A549 (cell line): ENCODE measurements around the gene DGCR2. TPM values are rescaled to one million over a fixed set of nuclear protein-coding genes. Genes with fewer than 3 reads are reported as not detected.

Experiments
- ATAC-seq, 2 experiments: fragments of 200-7000 bp in 1 of 2; fragments of >200 bp in 1 of 2; cut with Nextera tagmentation in 1 of 2; cut with Tn5 transposase in 1 of 2; 3 replicates each; pipeline versions ENCODE4 v1.8.0 to v1.9.1; 2018 to 2020; ENCODE audit warnings: mild to moderate bottlenecking in 1 of 2, moderate library complexity in 1 of 2
- CTCF ChIA-PET: fragments of 300-600 bp; sonication (Branson Sonifier 250); formaldehyde crosslinking; extraction: SDS; loops from one replicate; lab custom pipeline; 2021; ENCODE audit warnings: antibody characterized with exemption, inconsistent platforms; lab: Yijun Ruan, JAX
- POLR2A ChIA-PET: fragments of 350-600 bp; formaldehyde crosslinking; extraction: SDS; loops from one replicate; lab custom pipeline; 2021; ENCODE audit warnings: antibody characterized with exemption, inconsistent platforms; lab: Yijun Ruan, JAX
- DNase-seq, 2 experiments: peaks; one replicate each; pipeline versions ENCODE4 v3.0.0 to v3.0.0-alpha.2; 2011 to 2016; ENCODE audit warnings: low read depth in 1 of 2, low spot score in 1 of 2
- FAIRE-seq: peaks from 2 replicates; lab custom pipeline; 2011; peaks lifted over from hg19 to GRCh38; lab: Jason Lieb, UNC
- H3K27ac ChIP-seq, 2 experiments: fragments of >200 bp; sonication (Bioruptor Twin); formaldehyde crosslinking; 3 replicates each; pipeline ENCODE4 v1.5.1; 2016 to 2017
- H3K4me1 ChIP-seq: fragments of >200 bp; sonication (Bioruptor Twin); formaldehyde crosslinking; 3 replicates; pipeline ENCODE4 v1.6.1; 2016
- H3K4me2 ChIP-seq: fragments of >200 bp; sonication (Bioruptor Twin); formaldehyde crosslinking; 3 replicates; pipeline ENCODE4 v1.6.1; 2016
- H3K4me3 ChIP-seq: fragments of >200 bp; sonication (Bioruptor Twin); formaldehyde crosslinking; 3 replicates; pipeline ENCODE4 v1.5.1; 2016
- H3K9me3 ChIP-seq: fragments of >200 bp; sonication (Bioruptor Twin); formaldehyde crosslinking; 3 replicates; pipeline ENCODE4 v1.6.1; 2016
- BHLHE40 ChIP-seq: IDR thresholded peaks from 2 replicates; pipeline ENCODE4 v1.6.1; 2012; ENCODE audit warnings: low read depth, low read length, inconsistent platforms
- CBX8 ChIP-seq: fragments of 200-600 bp; sonication (generic); IDR thresholded peaks from 2 replicates; pipeline ENCODE4 v1.6.1; 2016
- EHF ChIP-seq: fragments of 250-450 bp; sonication (Bioruptor Pico); IDR thresholded peaks from 2 replicates; pipeline ENCODE4 v1.5.0; 2020; ENCODE audit warnings: mild to moderate bottlenecking
- EHMT2 ChIP-seq: fragments of 200-600 bp; sonication (generic); IDR thresholded peaks from 2 replicates; pipeline ENCODE4 v1.6.1; 2016; ENCODE audit warnings: antibody characterized with exemption, low read depth, mild to moderate bottlenecking, moderate library complexity
- FOSL2 ChIP-seq, 2 experiments: fragments of 450-650 bp in 1 of 2; fragments of >200 bp in 1 of 2; sonication (Bioruptor Twin) in 1 of 2; formaldehyde crosslinking; IDR thresholded peaks; 2 replicates each; pipeline versions ENCODE4 v1.5.0 to v1.6.1; 2016 to 2020; ENCODE audit warnings: mild to moderate bottlenecking in 1 of 2, moderate library complexity in 1 of 2
- FOXS1 ChIP-seq: fragments of 250-450 bp; sonication (Bioruptor Pico); IDR thresholded peaks from 2 replicates; pipeline ENCODE4 v1.5.0; 2020; ENCODE audit warnings: mild to moderate bottlenecking, moderate library complexity
- HOXA7 ChIP-seq: fragments of 250-450 bp; sonication (Bioruptor Pico); IDR thresholded peaks from 2 replicates; pipeline ENCODE4 v1.5.0; 2020; ENCODE audit warnings: mild to moderate bottlenecking, moderate library complexity
- HOXB5 ChIP-seq: fragments of 250-450 bp; sonication (Bioruptor Pico); IDR thresholded peaks from 2 replicates; pipeline ENCODE4 v1.5.0; 2020; ENCODE audit warnings: mild to moderate bottlenecking, moderate library complexity
- JUNB ChIP-seq: fragments of >200 bp; sonication (Bioruptor Twin); formaldehyde crosslinking; IDR thresholded peaks from 2 replicates; pipeline ENCODE4 v1.6.1; 2016
- KDM5A ChIP-seq: fragments of 200-600 bp; sonication (generic); IDR thresholded peaks from 2 replicates; pipeline ENCODE4 v1.6.1; 2016; ENCODE audit warnings: antibody characterized with exemption, mild to moderate bottlenecking
- MYC ChIP-seq: IDR thresholded peaks from 2 replicates; pipeline ENCODE4 v1.6.1; 2012; ENCODE audit warnings: mild to moderate bottlenecking, inconsistent platforms, low read length, improper control_type of control experiment, borderline replicate concordance
- TFCP2L1 ChIP-seq: fragments of 250-450 bp; sonication (Bioruptor Pico); IDR thresholded peaks from 2 replicates; pipeline ENCODE4 v1.5.0; 2021; ENCODE audit warnings: mild to moderate bottlenecking
- TP53 ChIP-seq: fragments of 250-450 bp; sonication (Bioruptor Pico); IDR thresholded peaks from 2 replicates; pipeline ENCODE4 v1.5.0; 2021; ENCODE audit warnings: mild to moderate bottlenecking, moderate library complexity
- ZSCAN20 ChIP-seq: fragments of 250-450 bp; sonication (Bioruptor Pico); IDR thresholded peaks from 2 replicates; pipeline ENCODE4 v1.8.0; 2022; ENCODE audit warnings: mild to moderate bottlenecking, moderate library complexity
- WGBS: methylation state at CpG from one replicate; pipeline ENCODE4 v1.1.6; 2017; ENCODE audit errors: missing lambda C conversion rate; 5-methylcytosine and 5-hydroxymethylcytosine counted together
- polyA plus RNA-seq, 4 experiments: library from polyadenylated mRNA; depleted of rRNA in 3 of 4; stranded (reverse); fragments of >200 nt; fragmentation: RNase III in 1 of 4; extraction: RNeasy Plus Mini Kit Qiagen cat#74134 plus additional on column Dnase treatment in 1 of 4; gene quantifications; 2 replicates in 3 of 4; 3 replicates in 1 of 4; pipeline ENCODE4 v1.2.3, GENCODE V29; 2011 to 2017
- TF ChIP-seq, protein P1 (sequence below): fragments of 150-350 bp; IDR thresholded peaks from 2 replicates; pipeline ENCODE4 v1.6.1; 2014; ENCODE audit warnings: low read depth, mild to moderate bottlenecking, low read length
- TF ChIP-seq, protein P2 (sequence below): fragments of 250-450 bp; sonication (Bioruptor Pico); IDR thresholded peaks from 2 replicates; pipeline ENCODE4 v1.5.0; 2021; ENCODE audit warnings: mild to moderate bottlenecking, moderate library complexity, borderline replicate concordance
- TF ChIP-seq, protein P3 (sequence below): fragments of 450-650 bp; IDR thresholded peaks from 2 replicates; pipeline ENCODE4 v1.6.1; 2014; ENCODE audit warnings: antibody characterized with exemption
- TF ChIP-seq, protein P4 (sequence below): fragments of 200-600 bp; sonication (generic); IDR thresholded peaks from 2 replicates; pipeline ENCODE4 v1.6.1; 2016; ENCODE audit warnings: antibody characterized with exemption, mild to moderate bottlenecking, moderate library complexity

DGCR2 gene
- polyA plus RNA-seq, 2 of the 4 experiments (the other 2 are of a cell fraction), result 10.6 to 17.9 TPM

DNA sequence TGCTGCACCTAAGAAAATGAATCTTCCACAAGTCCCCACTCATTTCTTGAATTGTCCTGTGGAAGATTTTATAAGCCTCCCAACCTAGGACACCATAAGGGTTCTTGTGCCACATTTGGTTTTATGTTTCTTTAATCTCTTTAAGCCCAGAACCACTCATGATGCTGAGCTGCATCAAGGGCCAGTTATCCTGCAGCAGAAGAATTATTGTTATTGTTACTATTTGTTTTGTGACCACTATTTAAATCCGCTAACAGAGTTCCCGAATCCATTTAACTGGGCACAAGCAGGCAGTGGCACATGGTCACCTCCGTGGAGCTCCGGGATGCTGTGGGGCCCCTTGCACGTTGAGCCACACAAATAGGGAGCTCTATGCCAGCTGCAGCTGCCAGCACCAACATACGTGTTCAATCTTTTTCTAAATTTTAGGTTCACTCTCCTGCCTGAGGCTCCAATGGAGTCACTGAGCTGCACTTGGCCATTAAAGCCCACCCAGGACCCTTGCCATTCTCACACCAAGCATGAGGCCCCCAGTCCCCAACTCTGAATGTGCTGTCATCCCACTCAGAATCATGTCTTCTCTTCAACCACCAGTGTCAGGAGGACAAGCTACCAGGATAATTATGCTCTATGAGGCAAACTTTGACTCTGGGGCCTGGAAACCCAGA, 60.6 kb downstream of the DGCR2 start (continued):
- TF ChIP-seq, protein P1, sequence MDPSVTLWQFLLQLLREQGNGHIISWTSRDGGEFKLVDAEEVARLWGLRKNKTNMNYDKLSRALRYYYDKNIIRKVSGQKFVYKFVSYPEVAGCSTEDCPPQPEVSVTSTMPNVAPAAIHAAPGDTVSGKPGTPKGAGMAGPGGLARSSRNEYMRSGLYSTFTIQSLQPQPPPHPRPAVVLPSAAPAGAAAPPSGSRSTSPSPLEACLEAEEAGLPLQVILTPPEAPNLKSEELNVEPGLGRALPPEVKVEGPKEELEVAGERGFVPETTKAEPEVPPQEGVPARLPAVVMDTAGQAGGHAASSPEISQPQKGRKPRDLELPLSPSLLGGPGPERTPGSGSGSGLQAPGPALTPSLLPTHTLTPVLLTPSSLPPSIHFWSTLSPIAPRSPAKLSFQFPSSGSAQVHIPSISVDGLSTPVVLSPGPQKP, result no peak
- TF ChIP-seq, protein P2, sequence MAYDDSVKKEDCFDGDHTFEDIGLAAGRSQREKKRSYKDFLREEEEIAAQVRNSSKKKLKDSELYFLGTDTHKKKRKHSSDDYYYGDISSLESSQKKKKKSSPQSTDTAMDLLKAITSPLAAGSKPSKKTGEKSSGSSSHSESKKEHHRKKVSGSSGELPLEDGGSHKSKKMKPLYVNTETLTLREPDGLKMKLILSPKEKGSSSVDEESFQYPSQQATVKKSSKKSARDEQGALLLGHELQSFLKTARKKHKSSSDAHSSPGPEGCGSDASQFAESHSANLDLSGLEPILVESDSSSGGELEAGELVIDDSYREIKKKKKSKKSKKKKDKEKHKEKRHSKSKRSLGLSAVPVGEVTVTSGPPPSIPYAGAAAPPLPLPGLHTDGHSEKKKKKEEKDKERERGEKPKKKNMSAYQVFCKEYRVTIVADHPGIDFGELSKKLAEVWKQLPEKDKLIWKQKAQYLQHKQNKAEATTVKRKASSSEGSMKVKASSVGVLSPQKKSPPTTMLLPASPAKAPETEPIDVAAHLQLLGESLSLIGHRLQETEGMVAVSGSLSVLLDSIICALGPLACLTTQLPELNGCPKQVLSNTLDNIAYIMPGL (CRISPR knock-in tag), result no peak
- TF ChIP-seq ZSCAN20 (CRISPR knock-in tag), result no peak
- no peak for TF ChIP-seq JUNB
- no peak for TF ChIP-seq HOXB5 (CRISPR knock-in tag)
- TF ChIP-seq KDM5A, result no peak
- no peak for TF ChIP-seq HOXA7 (CRISPR knock-in tag)
- no peak for TF ChIP-seq EHMT2
- no peak for TF ChIP-seq TP53 (CRISPR knock-in tag)

DNA sequence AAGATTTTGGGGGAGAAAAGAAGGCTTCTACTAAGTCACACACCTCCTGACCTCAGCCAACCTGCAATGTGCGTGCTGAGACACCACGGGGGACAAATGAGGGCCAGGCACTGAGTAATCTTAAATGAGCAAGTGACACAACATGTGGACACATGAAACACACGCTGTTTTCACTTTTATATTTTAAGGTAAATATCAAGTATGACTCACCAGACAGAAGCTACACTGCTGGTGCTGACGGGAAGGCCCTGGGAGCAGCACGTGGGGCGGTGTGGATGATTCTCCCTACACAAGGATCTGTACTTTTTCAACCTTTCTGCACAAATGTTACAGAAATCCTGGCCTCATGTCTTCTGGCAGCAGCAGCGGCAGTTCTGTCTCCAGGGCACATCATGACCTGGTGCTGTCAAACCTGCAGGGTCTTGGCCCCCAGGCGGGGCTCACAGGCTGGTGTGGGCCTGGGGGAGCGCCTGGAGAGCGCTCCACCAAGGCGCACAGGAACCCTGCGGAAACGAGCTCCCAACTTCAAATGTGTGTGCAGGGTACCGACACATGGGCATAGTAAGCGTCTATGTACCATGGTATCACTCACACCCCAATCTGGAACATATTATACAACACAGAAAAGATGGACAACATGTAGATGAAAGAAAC, 61.7 kb downstream of the DGCR2 start:
- peak overlapping the region; percentile 32; the same call in 2 of the 3 replicates for H3K4me2 ChIP-seq
- CTCF ChIA-PET, result no interaction called here
- TF ChIP-seq, protein P3, sequence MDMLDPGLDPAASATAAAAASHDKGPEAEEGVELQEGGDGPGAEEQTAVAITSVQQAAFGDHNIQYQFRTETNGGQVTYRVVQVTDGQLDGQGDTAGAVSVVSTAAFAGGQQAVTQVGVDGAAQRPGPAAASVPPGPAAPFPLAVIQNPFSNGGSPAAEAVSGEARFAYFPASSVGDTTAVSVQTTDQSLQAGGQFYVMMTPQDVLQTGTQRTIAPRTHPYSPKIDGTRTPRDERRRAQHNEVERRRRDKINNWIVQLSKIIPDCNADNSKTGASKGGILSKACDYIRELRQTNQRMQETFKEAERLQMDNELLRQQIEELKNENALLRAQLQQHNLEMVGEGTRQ, result peak; percentile 41; the same call in 1 of the 2 replicates
- no peak for TF ChIP-seq EHF
- TF ChIP-seq, protein P4, sequence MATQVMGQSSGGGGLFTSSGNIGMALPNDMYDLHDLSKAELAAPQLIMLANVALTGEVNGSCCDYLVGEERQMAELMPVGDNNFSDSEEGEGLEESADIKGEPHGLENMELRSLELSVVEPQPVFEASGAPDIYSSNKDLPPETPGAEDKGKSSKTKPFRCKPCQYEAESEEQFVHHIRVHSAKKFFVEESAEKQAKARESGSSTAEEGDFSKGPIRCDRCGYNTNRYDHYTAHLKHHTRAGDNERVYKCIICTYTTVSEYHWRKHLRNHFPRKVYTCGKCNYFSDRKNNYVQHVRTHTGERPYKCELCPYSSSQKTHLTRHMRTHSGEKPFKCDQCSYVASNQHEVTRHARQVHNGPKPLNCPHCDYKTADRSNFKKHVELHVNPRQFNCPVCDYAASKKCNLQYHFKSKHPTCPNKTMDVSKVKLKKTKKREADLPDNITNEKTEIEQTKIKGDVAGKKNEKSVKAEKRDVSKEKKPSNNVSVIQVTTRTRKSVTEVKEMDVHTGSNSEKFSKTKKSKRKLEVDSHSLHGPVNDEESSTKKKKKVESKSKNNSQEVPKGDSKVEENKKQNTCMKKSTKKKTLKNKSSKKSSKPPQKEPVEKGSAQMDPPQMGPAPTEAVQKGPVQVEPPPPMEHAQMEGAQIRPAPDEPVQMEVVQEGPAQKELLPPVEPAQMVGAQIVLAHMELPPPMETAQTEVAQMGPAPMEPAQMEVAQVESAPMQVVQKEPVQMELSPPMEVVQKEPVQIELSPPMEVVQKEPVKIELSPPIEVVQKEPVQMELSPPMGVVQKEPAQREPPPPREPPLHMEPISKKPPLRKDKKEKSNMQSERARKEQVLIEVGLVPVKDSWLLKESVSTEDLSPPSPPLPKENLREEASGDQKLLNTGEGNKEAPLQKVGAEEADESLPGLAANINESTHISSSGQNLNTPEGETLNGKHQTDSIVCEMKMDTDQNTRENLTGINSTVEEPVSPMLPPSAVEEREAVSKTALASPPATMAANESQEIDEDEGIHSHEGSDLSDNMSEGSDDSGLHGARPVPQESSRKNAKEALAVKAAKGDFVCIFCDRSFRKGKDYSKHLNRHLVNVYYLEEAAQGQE, result no peak
- TF ChIP-seq JUNB, result no peak
- peak; percentile 40; the same call in 1 of the 2 replicates for TF ChIP-seq FOSL2 (IDR thresholded peaks at IDR 0.05)
- TF ChIP-seq FOSL2 (CRISPR knock-in tag; IDR thresholded peaks at IDR 0.05), result peak; percentile 56
- TF ChIP-seq TP53 (CRISPR knock-in tag), result no peak
- TF ChIP-seq MYC, result no peak
- no peak for TF ChIP-seq CBX8
- no peak for TF ChIP-seq TFCP2L1 (CRISPR knock-in tag)
- no peak for TF ChIP-seq FOXS1 (CRISPR knock-in tag)
- no peak for TF ChIP-seq BHLHE40
- POLR2A ChIA-PET, result no interaction called here
- FAIRE-seq, result no peak
- peak in 1 of 2 experiments; percentile 22 for DNase-seq
- WGBS, result 52% methylated on average over 11 of the region's 15 CpGs
- no peaks in the 10 kb centered on the region for H3K9me3 ChIP-seq
- H3K4me3 ChIP-seq, result no peak overlapping the region
- ATAC-seq, result peak; percentile 62 to 70; a peak in 5 of 6 replicates
- H3K27ac ChIP-seq, result peak overlapping the region in 1 of 2 experiments; percentile 49; a peak in 3 of 6 replicates
- peaks cover 13% of the 10 kb centered on the region for H3K4me1 ChIP-seq
